Lung (tissue), 12 donors: ENCODE results near the gene KCNJ11. TPM values are rescaled to one million over a fixed set of nuclear protein-coding genes. Genes with fewer than 3 reads are reported as not detected.

Experiments used
- ATAC-seq: fragments of 200-7000 bp; cut with Tn5 transposase; one replicate; pipeline ENCODE4 v1.9.1; 2020; ENCODE audit warnings: moderate number of reproducible peaks; ENCODE audit not compliant: insufficient read depth, low FRiP score
- DNase-seq, 3 donors: peaks; one replicate each; pipeline ENCODE4 v3.0.0-alpha.2; 2013 to 2017
- H3K27ac ChIP-seq, 2 donors: one replicate each; pipeline ENCODE4 v1.5.1; 2013; ENCODE audit warnings: mild to moderate bottlenecking in 2 of 2, moderate library complexity in 2 of 2, control low read depth in 1 of 2, inconsistent platforms in 1 of 2, low read depth in 1 of 2, low read length in 1 of 2
- H3K27me3 ChIP-seq, 3 donors: one replicate each; pipeline ENCODE4 v1.5.1; 2013; ENCODE audit warnings: low read length in 2 of 3; ENCODE audit not compliant: control insufficient read depth in 3 of 3, insufficient read depth in 3 of 3
- H3K36me3 ChIP-seq, 4 donors: one replicate each; pipeline ENCODE4 v1.5.1; 2013; ENCODE audit warnings: low read length in 4 of 4, mild to moderate bottlenecking in 1 of 4, moderate library complexity in 1 of 4; ENCODE audit not compliant: control insufficient read depth in 4 of 4, insufficient read depth in 4 of 4
- H3K4me1 ChIP-seq, 5 donors: one replicate each; pipeline ENCODE4 v1.5.1; 2013; ENCODE audit warnings: low read length in 5 of 5, mild to moderate bottlenecking in 2 of 5, moderate library complexity in 1 of 5; ENCODE audit not compliant: control insufficient read depth in 5 of 5, insufficient read depth in 5 of 5
- H3K4me3 ChIP-seq: one replicate; pipeline ENCODE4 v1.5.1; 2013; ENCODE audit warnings: mild to moderate bottlenecking, control low read depth, moderate library complexity
- H3K9ac ChIP-seq, 2 donors: one replicate each; pipeline ENCODE4 v1.5.1; 2013; ENCODE audit warnings: low read length in 2 of 2, control low read depth in 1 of 2; ENCODE audit not compliant: insufficient read depth in 1 of 2
- H3K9me3 ChIP-seq, 4 donors: one replicate each; pipeline ENCODE4 v1.5.1; 2013; ENCODE audit warnings: low read length in 3 of 4, mild to moderate bottlenecking in 1 of 4, moderate library complexity in 1 of 4; ENCODE audit not compliant: control insufficient read depth in 4 of 4, insufficient read depth in 3 of 4
- WGBS, 2 donors: extraction: QIAGEN DNeasy Blood & Tissue Kit; methylation state at CpG; one replicate each; pipeline ENCODE4 v1.1.7; 2013; 5-methylcytosine and 5-hydroxymethylcytosine counted together
- polyA plus RNA-seq, 2 donors: library from polyadenylated mRNA; stranded (reverse); fragments of 200-250 nt; gene quantifications; one replicate each; pipeline ENCODE4 v1.2.1, GENCODE V29; 2013
- total RNA-seq, 2 donors: library from RNA; depleted of rRNA in 1 of 2; stranded (reverse); fragments of >200 nt in 1 of 2; gene quantifications; one replicate each; pipeline ENCODE4 v1.2.1, GENCODE V29; 2014 to 2021
- TF ChIP-seq, protein P1 (sequence below): IDR thresholded peaks from 2 replicates; pipeline ENCODE4 v1.5.1; 2012; ENCODE audit warnings: mild to moderate bottlenecking; ENCODE audit errors: control extremely low read depth, extremely low read depth
- donor health status: control.
- donor health status: control.
- donor health status: Bipolar disorder and iron deficiency.
- donor health status: healthy.
- donor health status: DM: yes; HTN: yes; CAD: no.

The KCNJ11 gene
- total and polyA plus RNA-seq, 4 donors, result 2.3 to 4.5 (median 2.8) TPM

DNA sequence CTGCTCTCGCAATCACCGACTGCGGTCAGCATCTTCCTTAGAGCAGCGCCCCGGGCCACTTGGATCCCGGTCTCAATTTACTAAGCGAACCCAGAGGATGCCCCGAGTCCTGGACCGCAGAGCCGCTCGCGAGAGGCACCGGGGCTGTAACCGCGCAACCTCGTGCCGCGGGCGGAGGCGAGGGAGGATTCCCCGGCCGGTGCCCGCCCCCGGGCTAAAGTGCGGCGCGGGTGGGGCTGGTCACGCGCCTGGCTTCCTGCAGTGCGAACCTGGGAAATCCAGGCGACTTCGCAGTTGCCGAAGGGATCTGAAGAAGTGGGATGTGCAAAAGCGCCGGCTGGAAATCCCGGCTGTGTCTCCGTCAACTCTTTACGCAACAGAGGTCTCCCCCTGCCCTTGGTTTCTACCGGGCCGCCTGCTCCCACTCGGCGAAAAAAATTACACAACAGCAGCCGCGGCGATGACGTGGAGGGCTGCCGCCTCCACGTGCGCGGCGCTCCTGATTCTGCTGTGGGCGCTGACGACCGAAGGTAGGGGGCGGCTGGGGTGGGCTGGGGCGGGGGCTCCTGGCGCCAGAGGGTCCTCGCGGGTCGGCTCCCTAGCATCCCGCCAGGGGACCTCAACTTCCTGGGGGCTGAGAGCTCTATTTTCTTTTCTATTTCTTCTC is 36.8 kb downstream of the KCNJ11 start, which contains the start of gene NCR3LG1:
TSS of gene NCR3LG1 (plus strand) at position 291 of the 667 bp plus-strand sequence. CDS start at position 461, 170 bp downstream.
- no peaks in the 10 kb centered on the region for H3K9me3 ChIP-seq
- DNase-seq, result peak; percentile 55 to 61 (median 60)
- TF ChIP-seq, protein P1, sequence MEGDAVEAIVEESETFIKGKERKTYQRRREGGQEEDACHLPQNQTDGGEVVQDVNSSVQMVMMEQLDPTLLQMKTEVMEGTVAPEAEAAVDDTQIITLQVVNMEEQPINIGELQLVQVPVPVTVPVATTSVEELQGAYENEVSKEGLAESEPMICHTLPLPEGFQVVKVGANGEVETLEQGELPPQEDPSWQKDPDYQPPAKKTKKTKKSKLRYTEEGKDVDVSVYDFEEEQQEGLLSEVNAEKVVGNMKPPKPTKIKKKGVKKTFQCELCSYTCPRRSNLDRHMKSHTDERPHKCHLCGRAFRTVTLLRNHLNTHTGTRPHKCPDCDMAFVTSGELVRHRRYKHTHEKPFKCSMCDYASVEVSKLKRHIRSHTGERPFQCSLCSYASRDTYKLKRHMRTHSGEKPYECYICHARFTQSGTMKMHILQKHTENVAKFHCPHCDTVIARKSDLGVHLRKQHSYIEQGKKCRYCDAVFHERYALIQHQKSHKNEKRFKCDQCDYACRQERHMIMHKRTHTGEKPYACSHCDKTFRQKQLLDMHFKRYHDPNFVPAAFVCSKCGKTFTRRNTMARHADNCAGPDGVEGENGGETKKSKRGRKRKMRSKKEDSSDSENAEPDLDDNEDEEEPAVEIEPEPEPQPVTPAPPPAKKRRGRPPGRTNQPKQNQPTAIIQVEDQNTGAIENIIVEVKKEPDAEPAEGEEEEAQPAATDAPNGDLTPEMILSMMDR, result no peak
- H3K4me3 ChIP-seq, result peak within 1 kb of the TSS; percentile 47
- no peaks in the 10 kb centered on the region for H3K36me3 ChIP-seq
- H3K27me3 ChIP-seq, result peaks cover 0 to 27% (median 20%) of the 10 kb centered on the region in 3 donors
- H3K27ac ChIP-seq, result peak within 1 kb of the TSS in 1 of 2 donors; percentile 39
- WGBS, 2 donors, result 1 to 2% methylated on average over 61 of the region's 61 CpGs
- peaks cover 0 to 15% (median 2%) of the 10 kb centered on the region in 5 donors for H3K4me1 ChIP-seq
- H3K9ac ChIP-seq, result no peak within 1 kb of the TSS
- peak; percentile 51 for ATAC-seq

DNA sequence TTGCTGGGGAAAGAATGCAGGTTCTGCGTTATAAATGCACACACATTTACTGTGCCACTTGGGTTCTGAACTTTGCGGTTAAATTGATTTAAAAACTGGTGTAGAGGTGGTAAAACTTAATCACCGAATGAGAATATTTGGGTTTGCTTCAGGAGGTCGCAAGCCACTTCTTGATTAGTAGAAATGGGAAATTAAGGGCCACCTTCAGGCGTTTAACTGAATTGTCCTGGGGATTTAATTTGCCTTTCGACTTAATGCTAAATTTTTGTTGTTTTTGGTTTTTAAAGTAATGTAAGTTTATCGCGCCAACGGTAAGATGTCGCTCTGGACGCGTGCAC is 37.3 kb downstream of the KCNJ11 start:
- H3K4me1 ChIP-seq, result peaks cover 0 to 15% (median 2%) of the 10 kb centered on the region in 5 donors
- no peaks in the 10 kb centered on the region for H3K9me3 ChIP-seq
- no peak overlapping the region for H3K9ac ChIP-seq
- no peaks in the 10 kb centered on the region for H3K36me3 ChIP-seq
- WGBS, 2 donors, result 19 to 26% methylated on average over 12 of the region's 12 CpGs
- no peak overlapping the region for H3K4me3 ChIP-seq
- peak in 1 of 3 donors; percentile 2 for DNase-seq
- no peak for ATAC-seq
- TF ChIP-seq, protein P1, result no peak
- no peak overlapping the region for H3K27ac ChIP-seq
- peaks cover 0 to 27% (median 20%) of the 10 kb centered on the region in 3 donors for H3K27me3 ChIP-seq

- peaks cover 0 to 27% (median 20%) of the 10 kb centered on the region in 3 donors for H3K27me3 ChIP-seq
- no peaks in the 10 kb centered on the region for H3K9me3 ChIP-seq
- ATAC-seq, result no peak
- H3K4me1 ChIP-seq, result peaks cover 0 to 15% (median 2%) of the 10 kb centered on the region in 5 donors
- no peak overlapping the region for H3K4me3 ChIP-seq
- 96 to 98% methylated on average over 7 of the region's 7 CpGs for WGBS, 2 donors
- H3K27ac ChIP-seq, result no peak overlapping the region
- no peak overlapping the region for H3K9ac ChIP-seq
- TF ChIP-seq, protein P1, result no peak
- no peak for DNase-seq
- H3K36me3 ChIP-seq, result no peaks in the 10 kb centered on the region
Observed at GRCh38 chr11:17350455-17351171, 37.8 kb downstream of the KCNJ11 start.
